Measurements from ENCODE around the gene TUSC1.

TUSC1 gene

GRCh38 chr9:25629231-25629630 is 49.0 kb downstream of the TUSC1 start:
- no peak overlapping the region for H3K4me3 ChIP-seq (replicated peaks in 1 of 2; ENCODE audit: low read depth in 2 of 2, low read length in 2 of 2)
- no peak for TF ChIP-seq CTCF (IDR thresholded peaks at IDR 0.05; ENCODE audit: low read depth, low read length)
- DNase-seq (ENCODE audit: low read depth in 2 of 2): no peak
